Measurements from ENCODE around the gene SYNDIG1. TPM values are rescaled to one million over a fixed set of nuclear protein-coding genes. Genes with fewer than 3 reads are reported as not detected.

Gene SYNDIG1
- total RNA-seq, 4 donors from 2014 or later = 8.3 to 12.4 (median 10.2) TPM

- Histone ChIP-seq H3K36me3 (no peaks in the 10 kb centered on the region), H3K27me3 (no peaks in the 10 kb centered on the region), H3K27ac (no peak overlapping the region), H3K9me3 (no peaks in the 10 kb centered on the region), H3K4me3 (replicated peaks in 1 of 3) (no peak overlapping the region), H3K4me1 (no peaks in the 10 kb centered on the region)
- TF ChIP-seq CTCF (IDR thresholded peaks at IDR 0.05) (no peak), POLR2A (IDR thresholded peaks at IDR 0.05) (no peak)
- no peak for DNase-seq
- intact Hi-C loops (cut with DNase I) = no loop called here
- 85 to 89% methylated on average over 7 of the region's 7 CpGs for WGBS, 2 donors
These were observed 21.3 kb upstream of the SYNDIG1 start for GRCh38 chr20:24448170-24448569.

GRCh38 chr20:24449026-24449720, 20.3 kb upstream of the SYNDIG1 start:
- no peaks in the 10 kb centered on the region for H3K9me3 ChIP-seq
- WGBS, 2 donors = 87 to 91% methylated on average over 9 of the region's 9 CpGs
- intact Hi-C loops (cut with DNase I) = no loop called here
- H3K27me3 ChIP-seq = no peaks in the 10 kb centered on the region
- no peaks in the 10 kb centered on the region for H3K36me3 ChIP-seq
- no peaks in the 10 kb centered on the region for H3K4me1 ChIP-seq
- DNase-seq = no peak
- no peak overlapping the region for H3K4me3 ChIP-seq (replicated peaks in 1 of 3)
- TF ChIP-seq CTCF (IDR thresholded peaks at IDR 0.05) = no peak
- TF ChIP-seq POLR2A (IDR thresholded peaks at IDR 0.05) = no peak
- H3K27ac ChIP-seq = no peak overlapping the region

- H3K27ac ChIP-seq = no peak overlapping the region
- intact Hi-C loops (cut with DNase I) = no loop called here
- H3K36me3 ChIP-seq = no peaks in the 10 kb centered on the region
- H3K4me1 ChIP-seq = no peaks in the 10 kb centered on the region
- no peak for DNase-seq
- no peak for TF ChIP-seq POLR2A (IDR thresholded peaks at IDR 0.05)
- no peak for TF ChIP-seq CTCF (IDR thresholded peaks at IDR 0.05)
- no peak overlapping the region for H3K4me3 ChIP-seq (replicated peaks in 1 of 3)
- H3K9me3 ChIP-seq = no peaks in the 10 kb centered on the region
- H3K27me3 ChIP-seq = no peaks in the 10 kb centered on the region
- WGBS, 2 donors = 92 to 96% methylated on average over 2 of the region's 2 CpGs
These were observed 19.3 kb upstream of the SYNDIG1 start for GRCh38 chr20:24450177-24450576.

GRCh38 chr20:24450624-24451376, 18.6 kb upstream of the SYNDIG1 start:
- no peaks in the 10 kb centered on the region for H3K27me3 ChIP-seq
- intact Hi-C loops (cut with DNase I) = no loop called here
- H3K27ac ChIP-seq = no peak overlapping the region
- no peak for TF ChIP-seq POLR2A (IDR thresholded peaks at IDR 0.05)
- TF ChIP-seq CTCF (IDR thresholded peaks at IDR 0.05) = no peak
- H3K9me3 ChIP-seq = no peaks in the 10 kb centered on the region
- H3K36me3 ChIP-seq = no peaks in the 10 kb centered on the region
- no peak overlapping the region for H3K4me3 ChIP-seq (replicated peaks in 1 of 3)
- no peak for DNase-seq
- H3K4me1 ChIP-seq = no peaks in the 10 kb centered on the region
- 67 to 71% methylated on average over 11 of the region's 11 CpGs for WGBS, 2 donors

- Histone ChIP-seq H3K4me3 (replicated peaks in 1 of 3) (no peak overlapping the region), H3K27me3 (no peaks in the 10 kb centered on the region), H3K36me3 (no peaks in the 10 kb centered on the region), H3K4me1 (no peaks in the 10 kb centered on the region), H3K27ac (no peak overlapping the region), H3K9me3 (no peaks in the 10 kb centered on the region)
- no peak for TF ChIP-seq CTCF (IDR thresholded peaks at IDR 0.05)
- DNase-seq = no peak
- 80% methylated on average over 3 of the region's 3 CpGs for WGBS, 2 donors
- intact Hi-C loops (cut with DNase I) = no loop called here
These were observed 18.0 kb upstream of the SYNDIG1 start for GRCh38 chr20:24451428-24451827.
